Endothelial cell of umbilical vein (primary cell): Measurements from ENCODE around the gene HOXC13. TPM values are rescaled to one million over a fixed set of nuclear protein-coding genes. Genes with fewer than 3 reads are reported as not detected.

Experiments used
- BruUV-seq: library from RNA; stranded (reverse); fragments of 400-500 nt; replicated peaks from 2 replicates; lab custom pipeline; 2021; lab: Mats Ljungman, UMichigan
- CTCF ChIA-PET: fragments of 300-600, 350-600 bp; sonication (Branson Sonifier 250); formaldehyde crosslinking; loops from one replicate; lab custom pipeline; 2021; ENCODE audit warnings: antibody characterized with exemption, inconsistent platforms; lab: Charles Lee
- POLR2A ChIA-PET: fragments of 300-600, 350-600 bp; sonication (Branson Sonifier 250); formaldehyde crosslinking; loops from one replicate; lab custom pipeline; 2021; ENCODE audit warnings: antibody characterized with exemption, inconsistent platforms; lab: Charles Lee
- DNase-seq: peaks from one replicate; pipeline ENCODE4 v3.0.0-alpha.2; 2011; ENCODE audit warnings: low read depth, low spot score
- FAIRE-seq: peaks from 2 replicates; lab custom pipeline; 2011; peaks lifted over from hg19 to GRCh38; lab: Jason Lieb, UNC
- H2AFZ ChIP-seq: 2 replicates; pipeline ENCODE4 v1.6.0; 2012; ENCODE audit warnings: low read depth, low read length, control low read depth, inconsistent platforms
- H3K27ac ChIP-seq: 2 replicates; pipeline ENCODE4 v1.5.1; 2011; ENCODE audit warnings: low read depth, mild to moderate bottlenecking, control low read depth, low read length, moderate library complexity; ENCODE audit not compliant: insufficient read depth
- H3K27me3 ChIP-seq, 2 experiments: 2 replicates each; pipeline versions ENCODE4 v1.6.0 to v1.6.1; 2011; ENCODE audit warnings: low read length in 2 of 2, mixed read lengths in 1 of 2; ENCODE audit not compliant: control insufficient read depth in 2 of 2, insufficient read depth in 2 of 2
- H3K36me3 ChIP-seq, 2 experiments: 2 replicates in 1 of 2; 3 replicates in 1 of 2; pipeline ENCODE4 v1.5.1; 2011; ENCODE audit warnings: low read length in 2 of 2, mild to moderate bottlenecking in 1 of 2, moderate library complexity in 1 of 2; ENCODE audit not compliant: control insufficient read depth in 2 of 2, insufficient read depth in 2 of 2; ENCODE audit errors: extremely low read depth in 1 of 2
- H3K4me1 ChIP-seq: 3 replicates; pipeline ENCODE4 v1.5.1; 2011; ENCODE audit warnings: mild to moderate bottlenecking, low read length; ENCODE audit not compliant: control insufficient read depth, insufficient read depth; ENCODE audit errors: extremely low read depth
- H3K4me2 ChIP-seq: 2 replicates; pipeline ENCODE4 v1.6.1; 2011; ENCODE audit warnings: low read length, control low read depth, mixed read lengths; ENCODE audit not compliant: insufficient read depth
- H3K4me3 ChIP-seq, 3 experiments: fragments of 200-600 bp in 1 of 3; sonication (generic), shearing (Covaris generic) in 1 of 3; replicated peaks in 1 of 3; 2 replicates each; pipeline ENCODE4 v1.5.1; 2011 to 2016; ENCODE audit warnings: control low read depth in 3 of 3, low read length in 3 of 3, mild to moderate bottlenecking in 2 of 3, inconsistent platforms in 1 of 3, low read depth in 1 of 3, moderate library complexity in 1 of 3; ENCODE audit not compliant: insufficient read depth in 1 of 3
- H3K79me2 ChIP-seq: 2 replicates; pipeline ENCODE4 v1.6.0; 2012; ENCODE audit warnings: low read length, inconsistent platforms; ENCODE audit not compliant: control insufficient read depth, insufficient read depth
- H3K9ac ChIP-seq: replicated peaks from 2 replicates; pipeline ENCODE3; 2011; ENCODE audit warnings: low read length, control low read depth; ENCODE audit not compliant: insufficient read depth; ENCODE audit errors: extremely low read depth
- H3K9me1 ChIP-seq: replicated peaks from 3 replicates; pipeline ENCODE4 v1.6.0; 2011; ENCODE audit warnings: mild to moderate bottlenecking, low read length; ENCODE audit not compliant: control insufficient read depth, insufficient read depth; ENCODE audit errors: extremely low read depth
- H3K9me3 ChIP-seq: replicated peaks from 2 replicates; pipeline ENCODE4 v1.5.1; 2012; ENCODE audit warnings: low read length, inconsistent platforms; ENCODE audit not compliant: control insufficient read depth, insufficient read depth
- H4K20me1 ChIP-seq: replicated peaks from 2 replicates; pipeline ENCODE3; 2011; ENCODE audit warnings: mild to moderate bottlenecking, low read length; ENCODE audit not compliant: control insufficient read depth, insufficient read depth; ENCODE audit errors: extremely low read depth
- CTCF ChIP-seq, 2 donors: IDR thresholded peaks; 1 replicate in 1 of 2; 2 replicates in 1 of 2; pipeline ENCODE4 v1.5.1; 2011; ENCODE audit warnings: low read length in 2 of 2, mild to moderate bottlenecking in 2 of 2, moderate library complexity in 2 of 2, control low read depth in 1 of 2, inconsistent platforms in 1 of 2, low read depth in 1 of 2; ENCODE audit not compliant: insufficient read depth in 1 of 2; ENCODE audit errors: extremely low read depth in 1 of 2
- EZH2 ChIP-seq: IDR thresholded peaks from 2 replicates; pipeline ENCODE4 v1.6.1; 2012; ENCODE audit warnings: borderline replicate concordance, low read depth, mild to moderate bottlenecking, moderate library complexity, low read length, inconsistent platforms; ENCODE audit not compliant: severe bottlenecking
- FOS ChIP-seq: IDR thresholded peaks from 2 replicates; pipeline ENCODE4 v1.6.1; 2011; ENCODE audit warnings: mild to moderate bottlenecking, low read length, moderate library complexity, borderline replicate concordance; ENCODE audit not compliant: insufficient read depth
- GATA2 ChIP-seq: IDR thresholded peaks from 2 replicates; pipeline ENCODE4 v1.7.0; 2011; ENCODE audit warnings: low read depth, mild to moderate bottlenecking, moderate library complexity, mixed read lengths, low read length; ENCODE audit not compliant: insufficient read length, insufficient read depth
- JUN ChIP-seq: IDR thresholded peaks from 2 replicates; pipeline ENCODE4 v1.6.1; 2011; ENCODE audit warnings: borderline replicate concordance, low read depth; ENCODE audit not compliant: insufficient read length, insufficient read depth
- MAX ChIP-seq: IDR thresholded peaks from 2 replicates; pipeline ENCODE4 v1.6.1; 2011; ENCODE audit not compliant: insufficient read depth, insufficient read length
- MYC ChIP-seq: IDR thresholded peaks from one replicate; pipeline ENCODE4 v1.6.1; 2011; ENCODE audit warnings: mild to moderate bottlenecking, low read depth, low read length
- POLR2A ChIP-seq: IDR thresholded peaks from 2 replicates; pipeline ENCODE4 v1.6.1; 2012; ENCODE audit warnings: low read depth, mild to moderate bottlenecking, control low read depth, low read length
- POLR2AphosphoS5 ChIP-seq: IDR thresholded peaks from 2 replicates; pipeline ENCODE4 v1.6.1; 2012; ENCODE audit warnings: low read depth, mild to moderate bottlenecking, control low read depth, low read length, moderate library complexity; ENCODE audit not compliant: insufficient read depth
- dilution Hi-C: fragments of 300-500 bp; cut with MboI; formaldehyde crosslinking; loops from one replicate; pipeline ENCODE4 v1.15.0; 2019; ENCODE audit warnings: low sequenced_read_pairs; ENCODE audit not compliant: extremely low pct_ligation_motif_present
- intact Hi-C: fragments of 100-400 bp; cut with micrococcal nuclease; formaldehyde crosslinking; loops from one replicate; pipeline ENCODE4 v1.10.0; 2022
- polyA plus RNA-seq, 4 experiments: library from polyadenylated mRNA; depleted of rRNA in 3 of 4; stranded (reverse) in 3 of 4; unstranded in 1 of 4; fragments of >200 nt; gene quantifications; 2 replicates each; pipeline versions ENCODE4 v1.2.1 to v1.2.3, GENCODE V29; 2011 to 2012; ENCODE audit warnings: missing spikeins in 1 of 4
- total RNA-seq: library from RNA; stranded (reverse); gene quantifications from 2 replicates; pipeline ENCODE4 v1.2.3, GENCODE V29; 2021

HOXC13 gene
- total and polyA plus RNA-seq, 2 donors (not counting 3 experiments of a cell fraction or from before 2014, with no cell fraction given) = not detected

GRCh38 chr12:53949631-53950436 is 11.2 kb downstream of the HOXC13 start:
- H3K36me3 ChIP-seq = no peaks in the 10 kb centered on the region
- H4K20me1 ChIP-seq = no peaks in the 10 kb centered on the region
- CTCF ChIA-PET = no interaction called here
- no peak overlapping the region for H3K4me2 ChIP-seq
- H3K4me3 ChIP-seq = no peak overlapping the region
- H3K9ac ChIP-seq = no peak overlapping the region
- no peak for DNase-seq
- H3K27ac ChIP-seq = no peak overlapping the region
- POLR2A ChIA-PET = no interaction called here
- dilution Hi-C loops (no loop called here), intact Hi-C loops (no loop called here)
- H2AFZ ChIP-seq = no peak overlapping the region
- H3K9me1 ChIP-seq = no peaks in the 10 kb centered on the region
- BruUV-seq = no TSS peak
- no peak for FAIRE-seq
- H3K27me3 ChIP-seq = peaks cover 95 to 97% of the 10 kb centered on the region in 2 experiments
- TF ChIP-seq CTCF (IDR thresholded peaks at IDR 0.05; ENCODE audit: extremely low read depth in 1 of 2, insufficient read depth in 1 of 2, low read depth in 1 of 2, low read length in 2 of 2) (no peak), EZH2 (no peak), FOS (no peak), MYC (no peak), MAX (no peak), POLR2AphosphoS5 (no peak), JUN (no peak), POLR2A (no peak), GATA2 (no peak)
- H3K4me1 ChIP-seq = no peaks in the 10 kb centered on the region
- no peaks in the 10 kb centered on the region for H3K9me3 ChIP-seq
- H3K79me2 ChIP-seq = no peaks in the 10 kb centered on the region
